ENCODE measurements around the gene TPST2. TPM values are rescaled to one million over a fixed set of nuclear protein-coding genes. Genes with fewer than 3 reads are reported as not detected.

Gene TPST2
- total RNA-seq, 1 experiment from 2014 or later = 11.8 TPM

DNA sequence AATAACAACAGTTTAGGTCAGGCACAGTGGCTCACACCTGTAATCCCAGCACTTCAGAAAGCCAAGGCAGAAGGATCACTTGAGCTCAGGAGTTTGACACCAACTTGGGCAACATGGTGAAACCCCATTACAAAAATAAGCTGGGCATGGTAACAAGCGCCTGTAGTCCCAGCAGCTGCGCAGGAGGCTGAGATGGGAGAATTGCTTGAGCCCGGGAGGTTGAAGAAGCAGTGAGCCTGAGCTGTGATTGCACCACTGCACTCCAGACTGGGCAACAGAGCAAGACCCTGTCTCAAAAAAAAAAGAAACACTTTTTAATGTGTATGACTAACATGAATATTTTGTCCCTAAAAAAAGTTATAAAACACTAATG is 53.2 kb downstream of the TPST2 start:
- RAD21 ChIA-PET (ENCODE audit: low non-redundant PET in 1 of 2, low total read pairs in 2 of 2, uncharacterized antibody in 2 of 2, unreplicated experiment in 2 of 2) = no interaction called here
- H3K36me3 ChIP-seq (ENCODE audit: control insufficient read depth in 1 of 2, insufficient read depth in 2 of 2, low read length in 2 of 2) = no peaks in the 10 kb centered on the region; a peak in 2 of 4 replicates
- no peak overlapping the region for H3K9ac ChIP-seq (ENCODE audit: low read length)
- no peaks in the 10 kb centered on the region for H3K27me3 ChIP-seq (ENCODE audit: insufficient read depth, low read length)
- no peak overlapping the region for H3K27ac ChIP-seq (ENCODE audit: low read depth, low read length)
- no TSS peak for BruUV-seq (replicated peaks)
- CTCF ChIA-PET = no interaction called here
- POLR2A ChIA-PET = no interaction called here
- no peaks in the 10 kb centered on the region for H3K9me3 ChIP-seq (ENCODE audit: control insufficient read depth in 1 of 2, insufficient read depth in 1 of 2, low read depth in 1 of 2, low read length in 2 of 2)
- TF ChIP-seq TCF7L2 (IDR thresholded peaks at IDR 0.05; ENCODE audit: borderline replicate concordance, extremely low read depth, insufficient read depth, insufficient read length) = no peak
- TF ChIP-seq YY1 (IDR thresholded peaks at IDR 0.05; ENCODE audit: extremely low read depth, insufficient replicate concordance, low read depth, low read length) = no peak
- TF ChIP-seq CEBPB (IDR thresholded peaks at IDR 0.05; ENCODE audit: low read depth) = no peak
- TF ChIP-seq POLR2AphosphoS5 (IDR thresholded peaks at IDR 0.05; ENCODE audit: low read depth, low read length) = no peak
- no peak for TF ChIP-seq JUND (IDR thresholded peaks at IDR 0.05)
- no peak for TF ChIP-seq RAD21 (IDR thresholded peaks at IDR 0.05; ENCODE audit: low read depth)
- TF ChIP-seq REST (IDR thresholded peaks at IDR 0.05; ENCODE audit: low read depth) = no peak
- no peak for TF ChIP-seq SP1 (IDR thresholded peaks at IDR 0.05; ENCODE audit: low read depth)
- no peak for TF ChIP-seq CBX3 (IDR thresholded peaks at IDR 0.05; ENCODE audit: low read depth)
- TF ChIP-seq MAX (IDR thresholded peaks at IDR 0.05) = no peak
- TF ChIP-seq EGR1 (IDR thresholded peaks at IDR 0.05; ENCODE audit: low read depth) = no peak
- TF ChIP-seq ATF3 (IDR thresholded peaks at IDR 0.05) = no peak
- H3K4me2 ChIP-seq (ENCODE audit: low read length) = no peak overlapping the region
- H2AFZ ChIP-seq (ENCODE audit: low read depth, low read length, poor library complexity, severe bottlenecking) = no peak overlapping the region
- H3K79me2 ChIP-seq (ENCODE audit: insufficient read depth, low read length) = no peaks in the 10 kb centered on the region
- intact Hi-C loops (cut with micrococcal nuclease) = no loop called here
- no peaks in the 10 kb centered on the region for H4K20me1 ChIP-seq (ENCODE audit: insufficient read depth)
- no peak overlapping the region for H3K4me3 ChIP-seq (replicated peaks in 1 of 2; ENCODE audit: low read depth in 1 of 2, low read length in 2 of 2)
- H3K4me1 ChIP-seq (ENCODE audit: control insufficient read depth in 1 of 2, insufficient read depth in 2 of 2, low read length in 2 of 2) = no peaks in the 10 kb centered on the region
- H3K9me2 ChIP-seq (ENCODE audit: insufficient read depth) = no peaks in the 10 kb centered on the region
- DNase-seq (ENCODE audit: low read depth, low spot score) (no peak), ATAC-seq (no peak)

Measured in HCT116 (cell line).